GM12872 (cell line): Measurements from ENCODE around the gene SORBS2.
A peak's percentile ranks its signal among the peaks of the same experiment; 100 is the strongest.

Source experiments
- CTCF ChIP-seq: IDR thresholded peaks from 3 replicates; pipeline ENCODE4 v1.5.1; 2011; ENCODE audit warnings: low read depth, mild to moderate bottlenecking, low read length, moderate library complexity; ENCODE audit not compliant: insufficient read depth

The SORBS2 gene

GRCh38 chr4:185735866-185736400 is 76.1 kb downstream of the SORBS2 start:
- TF ChIP-seq CTCF = no peak

- TF ChIP-seq CTCF = no peak
Measured at GRCh38 chr4:185734930-185735329, 77.1 kb downstream of the SORBS2 start.

- no peak for TF ChIP-seq CTCF
Measured at GRCh38 chr4:185734214-185734613, 77.8 kb downstream of the SORBS2 start.

GRCh38 chr4:185730849-185731608 is 81.0 kb downstream of the SORBS2 start:
- peak; percentile 6; the same call in 1 of the 3 replicates for TF ChIP-seq CTCF

GRCh38 chr4:185730387-185730786 is 81.6 kb downstream of the SORBS2 start:
- TF ChIP-seq CTCF = no peak

- no peak for TF ChIP-seq CTCF
Measured at GRCh38 chr4:185729391-185729804, 82.6 kb downstream of the SORBS2 start.

- no peak for TF ChIP-seq CTCF
Measured at GRCh38 chr4:185728893-185729292, 83.1 kb downstream of the SORBS2 start.
